ENCODE results near the gene MAP3K7CL. TPM values are rescaled to one million over a fixed set of nuclear protein-coding genes. Genes with fewer than 3 reads are reported as not detected.

The MAP3K7CL gene
- polyA plus RNA-seq, 1 donor (not counting 4 experiments of a cell fraction or from before 2014, with no cell fraction given): 17.3 TPM

GRCh38 chr21:29145354-29145782 is 14.9 kb downstream of the MAP3K7CL start:
- Histone ChIP-seq H3K4me1 (ENCODE audit: control insufficient read depth, extremely low read depth, insufficient read depth, low read length) (peaks cover 53% of the 10 kb centered on the region), H3K36me3 (ENCODE audit: control insufficient read depth in 2 of 2, extremely low read depth in 1 of 2, insufficient read depth in 2 of 2, low read length in 2 of 2) (no peaks in the 10 kb centered on the region), H3K9me3 (ENCODE audit: control insufficient read depth, low read depth, low read length) (no peaks in the 10 kb centered on the region), H3K9me1 (ENCODE audit: control insufficient read depth, extremely low read depth, insufficient read depth, low read length) (no peaks in the 10 kb centered on the region), H2AFZ (ENCODE audit: control insufficient read depth, low read length) (peak overlapping the region; percentile 24), H4K20me1 (ENCODE audit: control insufficient read depth, extremely low read depth, insufficient read depth, low read length) (no peaks in the 10 kb centered on the region), H3K9ac (ENCODE audit: control insufficient read depth, extremely low read depth, insufficient read depth, low read length) (peak overlapping the region; percentile 82), H3K27ac (ENCODE audit: control insufficient read depth, insufficient read depth, low read length) (peak overlapping the region; percentile 100), H3K4me3 (ENCODE audit: control insufficient read depth in 2 of 3, extremely low read depth in 1 of 3, insufficient read depth in 2 of 3, low read depth in 1 of 3, low read length in 3 of 3) (peak overlapping the region; percentile 17 to 58 (median 56)), H3K4me2 (ENCODE audit: control insufficient read depth, extremely low read depth, insufficient read depth, low read depth, low read length) (peak overlapping the region; percentile 93), H3K27me3 (ENCODE audit: control insufficient read depth, extremely low read depth, insufficient read depth, low read length) (no peaks in the 10 kb centered on the region), H3K79me2 (ENCODE audit: control insufficient read depth, insufficient read depth, low read length) (no peaks in the 10 kb centered on the region)
- dilution Hi-C loops (cut with MboI; ENCODE audit: extremely low pct_ligation_motif_present, low sequenced_read_pairs): no loop called here
- FAIRE-seq (peak; percentile 92), DNase-seq (ENCODE audit: low read depth, low spot score) (no peak)
- TF ChIP-seq EZH2 (IDR thresholded peaks at IDR 0.05; ENCODE audit: low read length) (no peak), CTCF (optimal IDR thresholded peaks at IDR 0.05 in 1 of 3, IDR thresholded peaks at IDR 0.05 in 1 of 3, conservative IDR thresholded peaks at IDR 0.05 in 1 of 3; ENCODE audit: extremely low read depth in 1 of 3, insufficient read depth in 2 of 3, low read length in 3 of 3) (no peak)

- TF ChIP-seq EZH2 (IDR thresholded peaks at IDR 0.05; ENCODE audit: low read length): no peak
- TF ChIP-seq CTCF (optimal IDR thresholded peaks at IDR 0.05 in 1 of 3, IDR thresholded peaks at IDR 0.05 in 1 of 3, conservative IDR thresholded peaks at IDR 0.05 in 1 of 3; ENCODE audit: extremely low read depth in 1 of 3, insufficient read depth in 2 of 3, low read length in 3 of 3): no peak
- FAIRE-seq (peak; percentile 81), DNase-seq (ENCODE audit: low read depth, low spot score) (peak; percentile 78)
- Histone ChIP-seq H3K4me2 (ENCODE audit: control insufficient read depth, extremely low read depth, insufficient read depth, low read depth, low read length) (peak overlapping the region; percentile 93), H3K36me3 (ENCODE audit: control insufficient read depth in 2 of 2, extremely low read depth in 1 of 2, insufficient read depth in 2 of 2, low read length in 2 of 2) (no peaks in the 10 kb centered on the region), H3K4me3 (ENCODE audit: control insufficient read depth in 2 of 3, extremely low read depth in 1 of 3, insufficient read depth in 2 of 3, low read depth in 1 of 3, low read length in 3 of 3) (peak overlapping the region; percentile 17 to 58 (median 56)), H3K4me1 (ENCODE audit: control insufficient read depth, extremely low read depth, insufficient read depth, low read length) (peaks cover 54% of the 10 kb centered on the region), H3K27ac (ENCODE audit: control insufficient read depth, insufficient read depth, low read length) (peak overlapping the region; percentile 100), H2AFZ (ENCODE audit: control insufficient read depth, low read length) (peak overlapping the region; percentile 20), H3K9me1 (ENCODE audit: control insufficient read depth, extremely low read depth, insufficient read depth, low read length) (no peaks in the 10 kb centered on the region), H3K9ac (ENCODE audit: control insufficient read depth, extremely low read depth, insufficient read depth, low read length) (peak overlapping the region; percentile 82), H3K9me3 (ENCODE audit: control insufficient read depth, low read depth, low read length) (no peaks in the 10 kb centered on the region), H3K27me3 (ENCODE audit: control insufficient read depth, extremely low read depth, insufficient read depth, low read length) (no peaks in the 10 kb centered on the region), H4K20me1 (ENCODE audit: control insufficient read depth, extremely low read depth, insufficient read depth, low read length) (no peaks in the 10 kb centered on the region), H3K79me2 (ENCODE audit: control insufficient read depth, insufficient read depth, low read length) (no peaks in the 10 kb centered on the region)
- dilution Hi-C loops (cut with MboI; ENCODE audit: extremely low pct_ligation_motif_present, low sequenced_read_pairs): no loop called here
Observed at GRCh38 chr21:29145852-29146453, 15.5 kb downstream of the MAP3K7CL start.

All from keratinocyte (primary cell).